Stomach (tissue), 9 donors: ENCODE results near the gene SLC7A9. TPM values are rescaled to one million over a fixed set of nuclear protein-coding genes. Genes with fewer than 3 reads are reported as not detected.

Source experiments
- DNase-seq, 2 donors: peaks; one replicate each; pipeline versions ENCODE4 v3.0.0 to v3.0.0-alpha.2; 2013 to 2019
- H3K27ac ChIP-seq, 5 donors: fragments of 200-600 bp in 4 of 5; sonication (generic) in 4 of 5; one replicate each; pipeline ENCODE4 v1.5.1; 2013 to 2019; ENCODE audit warnings: mild to moderate bottlenecking in 1 of 5, moderate library complexity in 1 of 5
- H3K27me3 ChIP-seq, 3 donors: fragments of 200-600 bp; sonication (generic); one replicate each; pipeline ENCODE4 v1.5.1; 2017 to 2019; ENCODE audit warnings: mixed run types in 1 of 3
- H3K36me3 ChIP-seq, 4 donors: fragments of 200-600 bp; sonication (generic); 1 replicate in 3 of 4; 2 replicates in 1 of 4; pipeline ENCODE4 v1.5.1; 2016 to 2019
- H3K4me1 ChIP-seq, 4 donors: fragments of 200-600 bp; sonication (generic); one replicate each; pipeline ENCODE4 v1.5.1; 2016 to 2019
- H3K4me3 ChIP-seq, 4 donors: fragments of 200-600 bp; sonication (generic) in 3 of 4; one replicate each; pipeline ENCODE4 v1.5.1; 2016 to 2019; ENCODE audit warnings: mild to moderate bottlenecking in 1 of 4
- H3K9me3 ChIP-seq, 4 donors: fragments of 200-600 bp; sonication (generic); one replicate each; pipeline ENCODE4 v1.5.1; 2016 to 2019
- CTCF ChIP-seq, 7 experiments: fragments of 450-650 bp in 4 of 7; fragments of 200-600 bp in 3 of 7; sonication (generic) in 3 of 7; IDR thresholded peaks; one replicate each; pipeline ENCODE4 v1.5.1; 2016 to 2019; ENCODE audit warnings: antibody characterized with exemption in 7 of 7, control low read depth in 2 of 7, mild to moderate bottlenecking in 1 of 7
- EP300 ChIP-seq: sonication (generic); formaldehyde crosslinking; IDR thresholded peaks from one replicate; pipeline ENCODE4 v1.6.1; 2017; ENCODE audit warnings: antibody characterized with exemption
- POLR2A ChIP-seq, 4 donors: fragments of 450-650 bp; IDR thresholded peaks; one replicate each; pipeline ENCODE4 v1.6.1; 2016; ENCODE audit warnings: antibody characterized with exemption in 4 of 4, control low read depth in 2 of 4, mild to moderate bottlenecking in 1 of 4, moderate library complexity in 1 of 4
- POLR2AphosphoS5 ChIP-seq, 3 donors: sonication (generic); formaldehyde crosslinking; IDR thresholded peaks; one replicate each; pipeline ENCODE4 v1.6.1; 2016; ENCODE audit warnings: antibody characterized with exemption in 3 of 3
- WGBS, 5 donors: extraction: QIAGEN DNeasy Blood & Tissue Kit in 3 of 5; methylation state at CpG; one replicate each; pipeline versions ENCODE4 v1.1.5 to v1.1.7; 2013 to 2018; 5-methylcytosine and 5-hydroxymethylcytosine counted together
- intact Hi-C: fragments of 100-400 bp; cut with DNase I; formaldehyde crosslinking; loops from one replicate; pipeline ENCODE4 v1.15.1; 2023; ENCODE audit warnings: low total_unique reads
- polyA plus RNA-seq, 3 donors: library from polyadenylated mRNA; stranded (reverse); fragments of 200-250 nt; gene quantifications; one replicate each; pipeline ENCODE4 v1.2.3, GENCODE V29; 2013
- total RNA-seq, 5 donors: library from RNA; depleted of rRNA; stranded (reverse); fragments of >200 nt; gene quantifications; one replicate each; pipeline versions ENCODE4 v1.1.0 to v1.2.3, GENCODE V29; 2014 to 2016
- donor health status: healthy with polysubstance abuse.
- donor health status: Bipolar disorder and iron deficiency.
- donor health status: healthy.

SLC7A9 gene
- total and polyA plus RNA-seq, 8 donors: 0.58 to 2.4 TPM; not detected in 6

GRCh38 chr19:32802840-32803239 lies 66.7 kb downstream of the SLC7A9 start:
- H3K36me3 ChIP-seq: no peaks in the 10 kb centered on the region
- no peaks in the 10 kb centered on the region for H3K4me1 ChIP-seq
- H3K27ac ChIP-seq: no peak overlapping the region
- TF ChIP-seq POLR2AphosphoS5 (IDR thresholded peaks at IDR 0.05) (no peak), POLR2A (IDR thresholded peaks at IDR 0.05) (no peak), EP300 (no peak), CTCF (IDR thresholded peaks at IDR 0.05) (no peak)
- 37 to 67% (median 47%) methylated on average over 12 of the region's 12 CpGs for WGBS, 5 donors
- intact Hi-C loops: no loop called here
- H3K27me3 ChIP-seq: peaks cover 0 to 5% (median 0%) of the 10 kb centered on the region in 3 donors
- H3K4me3 ChIP-seq: no peak overlapping the region
- H3K9me3 ChIP-seq: no peaks in the 10 kb centered on the region
- no peak for DNase-seq

GRCh38 chr19:32800754-32801153 lies 68.8 kb downstream of the SLC7A9 start:
- TF ChIP-seq EP300: no peak
- no peak for TF ChIP-seq POLR2A (IDR thresholded peaks at IDR 0.05)
- TF ChIP-seq POLR2AphosphoS5 (IDR thresholded peaks at IDR 0.05): no peak
- TF ChIP-seq CTCF (IDR thresholded peaks at IDR 0.05): no peak

GRCh38 chr19:32800191-32800590 lies 69.4 kb downstream of the SLC7A9 start:
- no peak for DNase-seq
- TF ChIP-seq EP300: no peak
- TF ChIP-seq CTCF (IDR thresholded peaks at IDR 0.05): no peak
- no peak for TF ChIP-seq POLR2AphosphoS5 (IDR thresholded peaks at IDR 0.05)
- TF ChIP-seq POLR2A (IDR thresholded peaks at IDR 0.05): no peak
- no peaks in the 10 kb centered on the region for H3K9me3 ChIP-seq
- no peak overlapping the region for H3K4me3 ChIP-seq
- no peaks in the 10 kb centered on the region for H3K36me3 ChIP-seq
- H3K27me3 ChIP-seq: no peaks in the 10 kb centered on the region
- no peaks in the 10 kb centered on the region for H3K4me1 ChIP-seq
- H3K27ac ChIP-seq: no peak overlapping the region
- intact Hi-C loops: no loop called here

More at GRCh38 chr19:32800754-32801153, 68.8 kb downstream of the SLC7A9 start:
- Histone ChIP-seq H3K27me3 (no peaks in the 10 kb centered on the region), H3K4me1 (no peaks in the 10 kb centered on the region), H3K9me3 (no peaks in the 10 kb centered on the region), H3K4me3 (no peak overlapping the region), H3K36me3 (no peaks in the 10 kb centered on the region), H3K27ac (no peak overlapping the region)
- no peak for DNase-seq
- intact Hi-C loops: no loop called here
- 29 to 48% (median 39%) methylated on average over 4 of the region's 4 CpGs for WGBS, 5 donors

- intact Hi-C loops: no loop called here
- Histone ChIP-seq H3K27me3 (no peaks in the 10 kb centered on the region), H3K36me3 (no peaks in the 10 kb centered on the region), H3K9me3 (no peaks in the 10 kb centered on the region), H3K27ac (no peak overlapping the region), H3K4me3 (no peak overlapping the region), H3K4me1 (no peaks in the 10 kb centered on the region)
- DNase-seq: no peak
- TF ChIP-seq CTCF (IDR thresholded peaks at IDR 0.05): no peak
- no peak for TF ChIP-seq EP300
- TF ChIP-seq POLR2AphosphoS5 (IDR thresholded peaks at IDR 0.05): no peak
- TF ChIP-seq POLR2A (IDR thresholded peaks at IDR 0.05): no peak
- 80 to 92% (median 85%) methylated on average over 4 of the region's 4 CpGs for WGBS, 5 donors
These were observed 71.4 kb downstream of the SLC7A9 start for GRCh38 chr19:32798201-32798600.
